Skin of body (tissue), 2 donors: ENCODE measurements around the gene SEMA4C. TPM values are rescaled to one million over a fixed set of nuclear protein-coding genes. Genes with fewer than 3 reads are reported as not detected.

ENCODE experiments used
- DNase-seq: peaks from one replicate; lab custom pipeline; 2025; lab: John Stamatoyannopoulos, UW
- total RNA-seq: library from RNA; depleted of rRNA; stranded (reverse); fragments of >200 nt; gene quantifications from one replicate; pipeline ENCODE4 v1.2.3, GENCODE V29; 2014

The SEMA4C gene
- total RNA-seq, 1 donor from 2014 or later = 24.3 TPM

- peak; percentile 34 for DNase-seq
These were observed 11.7 kb upstream of the SEMA4C start for GRCh38 chr2:96881349-96882195.

- DNase-seq = no peak
These were observed 11.0 kb upstream of the SEMA4C start for GRCh38 chr2:96880891-96881273.

GRCh38 chr2:96879545-96880040 lies 9.7 kb upstream of the SEMA4C start:
- no peak for DNase-seq

- DNase-seq = no peak
These were observed 9.1 kb upstream of the SEMA4C start for GRCh38 chr2:96878796-96879544.

GRCh38 chr2:96878171-96878570 lies 8.3 kb upstream of the SEMA4C start:
- DNase-seq = no peak

- no peak for DNase-seq
These were observed 7.8 kb upstream of the SEMA4C start for GRCh38 chr2:96877631-96878092.

GRCh38 chr2:96877042-96877451 lies 7.2 kb upstream of the SEMA4C start:
- no peak for DNase-seq

GRCh38 chr2:96876269-96877041 lies 6.6 kb upstream of the SEMA4C start:
- no peak for DNase-seq

GRCh38 chr2:96875498-96876268 lies 5.8 kb upstream of the SEMA4C start:
- DNase-seq = peak; percentile 49

GRCh38 chr2:96874198-96874831 lies 4.4 kb upstream of the SEMA4C start:
- no peak for DNase-seq

GRCh38 chr2:96873651-96874096 lies 3.8 kb upstream of the SEMA4C start:
- DNase-seq = no peak

- DNase-seq = no peak
These were observed 2.9 kb upstream of the SEMA4C start for GRCh38 chr2:96872591-96873349.

- no peak for DNase-seq
These were observed 861 bp upstream of the SEMA4C start for GRCh38 chr2:96870626-96871255.

GRCh38 chr2:96869281-96869821 lies 529 bp downstream of the SEMA4C start:
- peak; percentile 67 for DNase-seq

- DNase-seq = peak; percentile 84
These were observed 1.2 kb downstream of the SEMA4C start for GRCh38 chr2:96868555-96869280.

- DNase-seq = no peak
These were observed 1.9 kb downstream of the SEMA4C start for GRCh38 chr2:96867756-96868554.
